ENCODE data around the gene COMMD3.

DNA sequence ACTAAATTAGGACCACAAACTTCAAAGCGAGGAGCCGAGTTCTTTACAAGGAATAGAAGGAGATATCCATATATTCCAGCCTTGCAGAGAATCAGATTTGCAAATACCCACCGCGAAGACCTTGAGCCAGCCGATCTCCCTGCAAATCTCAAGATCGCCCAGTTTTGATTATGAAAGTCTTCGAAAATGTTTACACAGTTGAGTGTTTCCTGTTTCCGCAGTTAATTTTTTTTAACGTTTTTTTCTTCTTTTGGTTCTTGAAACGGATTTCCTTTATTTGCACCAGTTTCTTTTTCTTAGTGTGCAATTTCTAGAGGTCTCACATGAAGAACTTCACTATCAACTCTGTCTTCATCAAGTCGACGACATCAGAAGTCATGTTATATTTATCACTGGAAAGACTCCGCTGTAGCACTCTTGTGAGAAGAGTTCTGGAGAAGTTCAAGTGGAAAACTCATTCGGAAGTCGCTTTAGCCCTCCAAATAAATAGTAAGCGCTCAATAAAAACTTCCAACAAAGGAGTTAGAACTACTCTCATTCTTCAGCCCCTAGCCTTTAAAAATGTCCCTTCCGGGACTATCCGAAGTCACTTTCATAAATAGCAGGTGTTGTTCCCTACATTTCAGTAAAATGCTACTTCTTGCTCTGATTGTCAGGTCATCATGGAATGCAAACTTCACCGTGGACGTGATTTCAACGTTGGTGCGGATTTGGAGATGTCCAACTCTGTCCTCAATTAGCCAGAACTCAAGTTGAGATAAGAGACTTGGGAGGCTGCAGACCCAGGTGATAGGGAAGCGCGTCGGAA, 17.2 kb downstream of the COMMD3 start:
- TF ChIP-seq EZH2phosphoT487 (IDR thresholded peaks at IDR 0.05; ENCODE audit: insufficient read depth, low read depth) (no peak), EZH2 (IDR thresholded peaks at IDR 0.05; ENCODE audit: insufficient read depth, poor library complexity, severe bottlenecking) (no peak)

All from GM23248 (cell line).